CD4-positive, alpha-beta T cell (primary cell): ENCODE results near the gene PSRC1. TPM values are rescaled to one million over a fixed set of nuclear protein-coding genes. Genes with fewer than 3 reads are reported as not detected.

Experiments
- ATAC-seq: fragments of 200-7000 bp; cut with Tn5 transposase; one replicate; pipeline ENCODE4 v1.10.0; 2022; ENCODE audit warnings: mild to moderate bottlenecking; ENCODE audit not compliant: poor library complexity
- CTCF ChIA-PET: fragments of 350-600 bp; sonication (Branson Sonifier 250); formaldehyde crosslinking; loops from one replicate; lab custom pipeline; 2021; ENCODE audit warnings: antibody characterized with exemption, inconsistent platforms; lab: Charles Lee
- POLR2A ChIA-PET: fragments of 350-600 bp; sonication (Branson Sonifier 250); formaldehyde crosslinking; loops from one replicate; lab custom pipeline; 2021; ENCODE audit warnings: antibody characterized with exemption, inconsistent platforms; lab: Charles Lee
- DNase-seq, 14 experiments: peaks; one replicate each; pipeline ENCODE4 v3.0.0-alpha.2; 2013 to 2020; ENCODE audit warnings: mixed read lengths in 2 of 14
- H3K27ac ChIP-seq, 2 donors: one replicate each; pipeline versions ENCODE4 v1.5.1 to v1.7.0; 2013; ENCODE audit warnings: low read length in 2 of 2, low read depth in 1 of 2, mild to moderate bottlenecking in 1 of 2
- H3K27me3 ChIP-seq, 2 experiments: 1 replicate in 1 of 2; 2 replicates in 1 of 2; pipeline versions ENCODE4 v1.6.1 to v1.7.0; 2013; ENCODE audit warnings: low read length in 2 of 2, control low read depth in 1 of 2, mild to moderate bottlenecking in 1 of 2, moderate library complexity in 1 of 2; ENCODE audit not compliant: insufficient read depth in 2 of 2, control insufficient read depth in 1 of 2
- H3K36me3 ChIP-seq: one replicate; pipeline ENCODE4 v1.6.1; 2013; ENCODE audit warnings: low read length, control low read depth; ENCODE audit not compliant: insufficient read depth
- H3K4me1 ChIP-seq: one replicate; pipeline ENCODE4 v1.6.1; 2013; ENCODE audit warnings: low read length, control low read depth; ENCODE audit not compliant: insufficient read depth
- H3K4me3 ChIP-seq: one replicate; pipeline ENCODE4 v1.5.1; 2013; ENCODE audit warnings: mild to moderate bottlenecking, low read length, moderate library complexity
- H3K9me3 ChIP-seq, 2 experiments: 1 replicate in 1 of 2; 2 replicates in 1 of 2; pipeline versions ENCODE4 v1.6.1 to v1.7.0; 2013; ENCODE audit warnings: low read length in 2 of 2, mild to moderate bottlenecking in 2 of 2, control low read depth in 1 of 2, moderate library complexity in 1 of 2; ENCODE audit not compliant: control insufficient read depth in 1 of 2, insufficient read depth in 1 of 2
- H3K27ac Mint-ChIP-seq: one replicate; pipeline ENCODE4 v1.8.0; 2020; ENCODE audit warnings: mixed read lengths
- H3K27me3 Mint-ChIP-seq: one replicate; pipeline ENCODE4 v1.8.0; 2021; ENCODE audit warnings: mixed read lengths
- H3K36me3 Mint-ChIP-seq: one replicate; pipeline ENCODE4 v1.8.0; 2021; ENCODE audit warnings: low read depth, mixed read lengths
- H3K4me1 Mint-ChIP-seq: one replicate; pipeline ENCODE4 v1.8.0; 2021; ENCODE audit warnings: low read depth, mixed read lengths
- H3K4me3 Mint-ChIP-seq: one replicate; pipeline ENCODE4 v1.8.0; 2020; ENCODE audit warnings: mild to moderate bottlenecking, mixed read lengths
- H3K9me3 Mint-ChIP-seq: one replicate; pipeline ENCODE4 v1.8.0; 2020; ENCODE audit warnings: mixed read lengths
- intact Hi-C, 2 experiments: fragments of 100-400 bp; cut with DNase I in 1 of 2; cut with micrococcal nuclease in 1 of 2; formaldehyde crosslinking; loops; one replicate each; pipeline versions ENCODE4 v1.15.1 to v1.9.0; 2023 to 2025; cut with DNase I, micrococcal nuclease
- total RNA-seq, 174 experiments: library from RNA in 2 of 174; stranded (reverse) in 2 of 174; gene quantifications; one replicate each; pipeline ENCODE4 v1.2.3 and lab custom pipeline; 2021 to 2026
- TF ChIP-seq, protein P1 (sequence below): fragments of 200-600 bp; IDR thresholded peaks from one replicate; pipeline ENCODE4 v1.8.0; 2022; ENCODE audit warnings: antibody characterized with exemption, mild to moderate bottlenecking

PSRC1 gene
- total RNA-seq, 2 experiments from 2014 or later, result 0.22 to 0.91 TPM

DNA sequence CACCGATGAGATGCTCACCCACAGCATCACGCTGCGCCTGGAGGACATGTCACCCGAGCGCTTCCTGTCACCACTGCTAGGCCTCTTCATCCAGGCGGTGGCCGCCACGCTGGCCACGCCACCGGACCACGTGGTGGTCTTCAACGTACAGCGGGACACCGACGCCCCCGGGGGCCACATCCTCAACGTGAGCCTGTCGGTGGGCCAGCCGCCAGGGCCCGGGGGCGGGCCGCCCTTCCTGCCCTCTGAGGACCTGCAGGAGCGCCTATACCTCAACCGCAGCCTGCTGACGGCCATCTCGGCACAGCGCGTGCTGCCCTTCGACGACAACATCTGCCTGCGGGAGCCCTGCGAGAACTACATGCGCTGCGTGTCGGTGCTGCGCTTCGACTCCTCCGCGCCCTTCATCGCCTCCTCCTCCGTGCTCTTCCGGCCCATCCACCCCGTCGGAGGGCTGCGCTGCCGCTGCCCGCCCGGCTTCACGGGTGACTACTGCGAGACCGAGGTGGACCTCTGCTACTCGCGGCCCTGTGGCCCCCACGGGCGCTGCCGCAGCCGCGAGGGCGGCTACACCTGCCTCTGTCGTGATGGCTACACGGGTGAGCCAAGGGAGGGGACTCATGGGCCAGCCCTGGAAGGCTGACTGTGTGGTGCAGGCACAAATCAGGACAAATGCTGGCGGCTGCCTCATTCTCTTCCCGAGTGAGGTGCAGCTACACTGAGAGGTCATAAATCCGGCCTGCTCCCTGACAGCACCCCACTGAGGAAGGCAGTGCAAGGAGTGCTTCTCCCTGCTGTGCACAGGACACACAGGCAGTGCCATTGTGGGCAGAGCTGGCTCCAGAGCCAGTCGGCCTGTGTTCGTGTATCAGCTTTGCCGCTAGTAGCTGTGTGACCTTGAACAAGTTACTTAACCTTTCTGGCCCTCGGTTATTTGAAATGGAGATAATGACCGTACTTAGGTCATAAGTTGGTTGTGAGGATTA, 24.2 kb downstream of the PSRC1 start:
- CTCF ChIA-PET, result no interaction called here

DNA sequence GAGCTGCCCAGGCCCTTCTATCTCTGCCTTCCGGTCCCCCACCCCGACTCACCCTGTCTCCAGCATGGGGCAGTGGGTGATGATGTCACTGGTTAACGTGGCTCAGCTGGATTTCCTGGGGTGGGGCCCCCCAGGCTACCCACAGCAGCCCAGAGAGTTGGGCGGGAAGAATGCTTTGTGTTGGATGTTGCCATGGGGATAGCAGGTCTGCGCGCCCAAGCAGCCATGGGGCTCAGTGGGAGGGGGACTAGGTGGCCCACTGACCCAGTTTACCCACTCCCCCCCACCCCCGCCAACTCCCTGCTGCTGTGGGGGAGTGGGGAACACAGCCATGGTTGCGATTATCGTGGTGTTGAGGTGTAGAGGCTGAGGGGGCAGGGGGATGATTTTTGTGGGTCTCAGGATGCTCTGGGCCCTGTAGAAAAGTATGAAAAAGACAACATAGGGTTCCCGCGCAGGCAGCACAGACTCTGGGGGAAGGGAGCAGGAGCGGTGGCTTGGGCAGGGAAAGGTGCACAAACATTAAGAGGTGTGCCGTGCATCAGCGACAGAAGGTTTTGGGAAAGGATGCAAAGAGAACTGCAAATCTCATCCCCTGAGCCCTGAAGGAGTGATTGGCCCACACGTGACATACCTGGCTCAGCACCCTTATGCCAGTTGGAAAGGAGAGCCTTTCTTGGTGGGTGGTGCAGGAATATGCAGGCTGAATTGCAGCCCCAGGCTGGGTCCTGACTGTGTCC, 25.1 kb downstream of the PSRC1 start:
- Histone ChIP-seq H3K27me3 (no peaks in the 10 kb centered on the region), H3K27ac (no peak overlapping the region), H3K4me3 (no peak overlapping the region), H3K36me3 (no peaks in the 10 kb centered on the region), H3K9me3 (no peaks in the 10 kb centered on the region), H3K4me1 (peaks cover 5% of the 10 kb centered on the region)
- H3K27ac Mint-ChIP-seq, result no peak overlapping the region
- CTCF ChIA-PET, result no interaction called here
- POLR2A ChIA-PET, result no interaction called here
- intact Hi-C loops, result no loop called here
- H3K4me1 Mint-ChIP-seq, result peaks cover 7% of the 10 kb centered on the region
- TF ChIP-seq, protein P1, sequence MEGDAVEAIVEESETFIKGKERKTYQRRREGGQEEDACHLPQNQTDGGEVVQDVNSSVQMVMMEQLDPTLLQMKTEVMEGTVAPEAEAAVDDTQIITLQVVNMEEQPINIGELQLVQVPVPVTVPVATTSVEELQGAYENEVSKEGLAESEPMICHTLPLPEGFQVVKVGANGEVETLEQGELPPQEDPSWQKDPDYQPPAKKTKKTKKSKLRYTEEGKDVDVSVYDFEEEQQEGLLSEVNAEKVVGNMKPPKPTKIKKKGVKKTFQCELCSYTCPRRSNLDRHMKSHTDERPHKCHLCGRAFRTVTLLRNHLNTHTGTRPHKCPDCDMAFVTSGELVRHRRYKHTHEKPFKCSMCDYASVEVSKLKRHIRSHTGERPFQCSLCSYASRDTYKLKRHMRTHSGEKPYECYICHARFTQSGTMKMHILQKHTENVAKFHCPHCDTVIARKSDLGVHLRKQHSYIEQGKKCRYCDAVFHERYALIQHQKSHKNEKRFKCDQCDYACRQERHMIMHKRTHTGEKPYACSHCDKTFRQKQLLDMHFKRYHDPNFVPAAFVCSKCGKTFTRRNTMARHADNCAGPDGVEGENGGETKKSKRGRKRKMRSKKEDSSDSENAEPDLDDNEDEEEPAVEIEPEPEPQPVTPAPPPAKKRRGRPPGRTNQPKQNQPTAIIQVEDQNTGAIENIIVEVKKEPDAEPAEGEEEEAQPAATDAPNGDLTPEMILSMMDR, result no peak
- DNase-seq (no peak), ATAC-seq (no peak)
- no peaks in the 10 kb centered on the region for H3K36me3 Mint-ChIP-seq
- no peaks in the 10 kb centered on the region for H3K27me3 Mint-ChIP-seq
- H3K4me3 Mint-ChIP-seq, result no peak overlapping the region
- H3K9me3 Mint-ChIP-seq, result no peaks in the 10 kb centered on the region

More for the DNA sequence above, 24.2 kb downstream of the PSRC1 start:
- Histone ChIP-seq H3K27ac (no peak overlapping the region), H3K4me1 (peaks cover 11% of the 10 kb centered on the region), H3K36me3 (no peaks in the 10 kb centered on the region), H3K27me3 (no peaks in the 10 kb centered on the region), H3K4me3 (no peak overlapping the region), H3K9me3 (no peaks in the 10 kb centered on the region)
- Mint-ChIP-seq H3K36me3 (no peaks in the 10 kb centered on the region), H3K4me1 (peaks cover 7% of the 10 kb centered on the region), H3K4me3 (no peak overlapping the region), H3K27ac (no peak overlapping the region), H3K9me3 (no peaks in the 10 kb centered on the region), H3K27me3 (no peaks in the 10 kb centered on the region)
- DNase-seq (no peak), ATAC-seq (no peak)
- intact Hi-C loops, result no loop called here
- TF ChIP-seq, protein P1, result no peak
- POLR2A ChIA-PET, result no interaction called here

DNA sequence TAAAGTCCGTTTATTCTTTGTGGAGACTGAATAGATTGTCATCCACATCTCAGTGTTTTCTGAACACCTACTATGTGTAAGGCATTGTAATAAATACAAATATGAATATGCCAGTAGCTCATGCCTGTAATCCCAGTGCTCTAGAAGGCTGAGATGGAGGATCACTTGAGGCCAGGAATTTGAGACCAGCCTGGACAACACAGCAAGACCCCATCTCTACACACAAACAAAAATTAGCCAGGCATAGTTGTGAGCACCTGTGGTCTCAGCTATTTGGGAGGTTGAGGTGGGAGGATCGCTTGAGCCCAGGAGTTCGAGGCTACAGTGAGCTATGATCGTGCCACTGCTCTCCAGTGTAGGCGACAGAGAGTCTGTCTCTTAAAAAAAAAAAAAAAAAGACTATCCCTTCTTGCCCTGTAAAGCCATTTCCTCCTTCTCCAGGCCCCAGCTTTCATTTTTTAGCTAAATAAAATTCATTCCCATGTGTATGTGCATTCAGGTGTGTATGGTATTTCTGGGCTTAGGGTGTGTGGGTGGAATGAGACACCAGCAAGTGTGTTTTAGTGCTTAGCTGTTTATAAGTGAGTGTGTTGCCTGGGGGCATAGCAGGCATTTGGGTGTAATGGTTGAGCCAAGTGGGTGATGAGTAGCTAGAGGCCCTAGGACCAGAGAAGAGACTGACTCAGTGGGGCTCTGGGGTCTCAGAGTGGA, 25.8 kb downstream of the PSRC1 start:
- no peak overlapping the region for H3K27ac Mint-ChIP-seq
- ATAC-seq (no peak), DNase-seq (no peak)
- TF ChIP-seq, protein P1, result no peak
- Histone ChIP-seq H3K27me3 (peaks cover 0 to 3% of the 10 kb centered on the region in 2 experiments), H3K4me3 (no peak overlapping the region), H3K27ac (no peak overlapping the region), H3K4me1 (peaks cover 5% of the 10 kb centered on the region), H3K9me3 (no peaks in the 10 kb centered on the region), H3K36me3 (no peaks in the 10 kb centered on the region)
- H3K9me3 Mint-ChIP-seq, result no peaks in the 10 kb centered on the region
- no peaks in the 10 kb centered on the region for H3K27me3 Mint-ChIP-seq
- H3K36me3 Mint-ChIP-seq, result no peaks in the 10 kb centered on the region
- ChIA-PET POLR2A (interaction anchor here (0.7 kb wide), 1 partner anchor 26 kb away, joined by 3 read pairs; the partner anchor contains the start of gene PSRC1), CTCF (no interaction called here)
- intact Hi-C loops, result no loop called here
- no peak overlapping the region for H3K4me3 Mint-ChIP-seq
- H3K4me1 Mint-ChIP-seq, result peaks cover 7% of the 10 kb centered on the region
